Measurements from ENCODE around the gene CNIH3. TPM values are rescaled to one million over a fixed set of nuclear protein-coding genes. Genes with fewer than 3 reads are reported as not detected.

The CNIH3 gene
- total and polyA plus RNA-seq, 2 donors (not counting 3 experiments of a cell fraction or from before 2014, with no cell fraction given): 1.3 to 2.5 TPM

DNA sequence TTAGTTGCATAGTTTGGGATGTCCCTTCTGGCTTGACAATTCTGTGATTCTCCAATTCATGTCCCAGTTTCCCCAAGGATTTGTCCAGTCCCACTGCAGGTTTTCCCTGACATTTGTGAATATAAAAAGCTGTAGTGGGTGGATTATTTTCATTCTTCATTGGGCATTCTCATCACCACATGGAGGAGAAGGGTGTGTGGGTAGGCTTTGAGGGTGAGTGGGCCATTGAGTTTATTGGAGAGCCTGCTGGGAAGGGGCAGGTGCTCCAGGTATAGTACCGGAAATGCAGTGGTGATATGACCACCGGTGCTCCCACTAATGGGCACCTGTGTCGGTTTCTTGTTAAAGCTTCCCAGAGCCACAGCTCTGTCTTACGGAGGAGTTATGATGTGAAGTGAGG lies 74.5 kb downstream of the CNIH3 start:
- Histone ChIP-seq H3K4me2 (ENCODE audit: insufficient read depth, low read length) (no peak overlapping the region), H3K9me1 (replicated peaks; ENCODE audit: control insufficient read depth, extremely low read depth, insufficient read depth, low read length) (no peaks in the 10 kb centered on the region), H4K20me1 (replicated peaks; ENCODE audit: control insufficient read depth, extremely low read depth, insufficient read depth, low read length) (no peaks in the 10 kb centered on the region), H3K36me3 (ENCODE audit: control insufficient read depth in 2 of 2, extremely low read depth in 1 of 2, insufficient read depth in 2 of 2, low read length in 2 of 2) (no peaks in the 10 kb centered on the region), H3K4me3 (replicated peaks in 1 of 3; ENCODE audit: insufficient read depth in 1 of 3, low read depth in 1 of 3, low read length in 3 of 3) (no peak overlapping the region), H3K9me3 (replicated peaks; ENCODE audit: control insufficient read depth, insufficient read depth, low read length) (no peaks in the 10 kb centered on the region), H3K27me3 (ENCODE audit: control insufficient read depth in 2 of 2, insufficient read depth in 2 of 2, low read length in 2 of 2) (no peaks in the 10 kb centered on the region), H2AFZ (ENCODE audit: low read depth, low read length) (no peak overlapping the region), H3K79me2 (ENCODE audit: control insufficient read depth, insufficient read depth, low read length) (no peaks in the 10 kb centered on the region), H3K4me1 (ENCODE audit: control insufficient read depth, extremely low read depth, insufficient read depth, low read length) (no peaks in the 10 kb centered on the region), H3K27ac (ENCODE audit: insufficient read depth, low read depth, low read length) (no peak overlapping the region), H3K9ac (replicated peaks; ENCODE audit: extremely low read depth, insufficient read depth, low read length) (no peak overlapping the region)
- POLR2A ChIA-PET: no interaction called here
- CTCF ChIA-PET: no interaction called here
- dilution Hi-C loops (cut with MboI; ENCODE audit: extremely low pct_ligation_motif_present, low sequenced_read_pairs) (no loop called here), intact Hi-C loops (cut with micrococcal nuclease) (no loop called here)
- TF ChIP-seq JUN (IDR thresholded peaks at IDR 0.05; ENCODE audit: borderline replicate concordance, insufficient read depth, insufficient read length, low read depth) (no peak), EZH2 (IDR thresholded peaks at IDR 0.05; ENCODE audit: borderline replicate concordance, low read depth, low read length, severe bottlenecking) (no peak), MYC (IDR thresholded peaks at IDR 0.05; ENCODE audit: low read depth, low read length) (no peak), GATA2 (IDR thresholded peaks at IDR 0.05; ENCODE audit: insufficient read depth, insufficient read length, low read depth, low read length) (no peak), POLR2A (IDR thresholded peaks at IDR 0.05; ENCODE audit: low read depth, low read length) (no peak), POLR2AphosphoS5 (IDR thresholded peaks at IDR 0.05; ENCODE audit: insufficient read depth, low read depth, low read length) (no peak), FOS (IDR thresholded peaks at IDR 0.05; ENCODE audit: borderline replicate concordance, insufficient read depth, low read length) (no peak)
- TF ChIP-seq, protein P1, sequence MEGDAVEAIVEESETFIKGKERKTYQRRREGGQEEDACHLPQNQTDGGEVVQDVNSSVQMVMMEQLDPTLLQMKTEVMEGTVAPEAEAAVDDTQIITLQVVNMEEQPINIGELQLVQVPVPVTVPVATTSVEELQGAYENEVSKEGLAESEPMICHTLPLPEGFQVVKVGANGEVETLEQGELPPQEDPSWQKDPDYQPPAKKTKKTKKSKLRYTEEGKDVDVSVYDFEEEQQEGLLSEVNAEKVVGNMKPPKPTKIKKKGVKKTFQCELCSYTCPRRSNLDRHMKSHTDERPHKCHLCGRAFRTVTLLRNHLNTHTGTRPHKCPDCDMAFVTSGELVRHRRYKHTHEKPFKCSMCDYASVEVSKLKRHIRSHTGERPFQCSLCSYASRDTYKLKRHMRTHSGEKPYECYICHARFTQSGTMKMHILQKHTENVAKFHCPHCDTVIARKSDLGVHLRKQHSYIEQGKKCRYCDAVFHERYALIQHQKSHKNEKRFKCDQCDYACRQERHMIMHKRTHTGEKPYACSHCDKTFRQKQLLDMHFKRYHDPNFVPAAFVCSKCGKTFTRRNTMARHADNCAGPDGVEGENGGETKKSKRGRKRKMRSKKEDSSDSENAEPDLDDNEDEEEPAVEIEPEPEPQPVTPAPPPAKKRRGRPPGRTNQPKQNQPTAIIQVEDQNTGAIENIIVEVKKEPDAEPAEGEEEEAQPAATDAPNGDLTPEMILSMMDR (IDR thresholded peaks at IDR 0.05; ENCODE audit: extremely low read depth in 1 of 2, insufficient read depth in 1 of 2, low read depth in 1 of 2, low read length in 2 of 2): no peak
- TF ChIP-seq, protein P2, sequence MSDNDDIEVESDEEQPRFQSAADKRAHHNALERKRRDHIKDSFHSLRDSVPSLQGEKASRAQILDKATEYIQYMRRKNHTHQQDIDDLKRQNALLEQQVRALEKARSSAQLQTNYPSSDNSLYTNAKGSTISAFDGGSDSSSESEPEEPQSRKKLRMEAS (IDR thresholded peaks at IDR 0.05; ENCODE audit: insufficient read depth, insufficient read length): no peak
- no TSS peak for BruUV-seq (replicated peaks)
- no peak for DNase-seq (ENCODE audit: low read depth, low spot score)
- FAIRE-seq: no peak

All from endothelial cell of umbilical vein (primary cell).